HG03565 (cell line): ENCODE measurements around the gene GLT1D1.

Experiments
- ATAC-seq: cut with Tn5 transposase; IDR thresholded peaks from one replicate; pipeline ENCODE4 v1.9.1; 2021; ENCODE audit warnings: mild to moderate bottlenecking, moderate library complexity; ENCODE audit not compliant: unreplicated experiment

The GLT1D1 gene

GRCh38 chr12:128909653-128910052, 56.4 kb downstream of the GLT1D1 start:
- no peak for ATAC-seq

DNA sequence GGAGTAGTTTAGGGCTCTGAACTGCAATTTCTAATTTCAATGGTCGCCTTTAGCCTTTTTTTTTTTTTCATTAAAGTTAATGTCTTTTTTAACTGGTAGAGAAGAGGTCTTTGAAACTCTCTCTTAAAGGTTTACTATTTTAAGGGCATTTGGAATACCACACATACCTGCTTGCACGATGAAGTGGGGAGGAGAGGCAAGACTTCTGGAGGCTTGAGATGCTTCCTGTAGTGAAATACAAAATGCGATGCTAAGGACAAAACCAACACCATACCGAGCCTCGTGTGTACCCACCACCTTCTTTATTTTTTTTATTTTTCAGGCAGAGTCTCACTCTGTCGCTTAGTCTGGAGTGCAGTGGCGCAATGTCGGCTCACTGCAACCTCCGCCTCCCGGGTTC, 57.4 kb downstream of the GLT1D1 start:
- no peak for ATAC-seq

GRCh38 chr12:128911861-128912260, 58.6 kb downstream of the GLT1D1 start:
- no peak for ATAC-seq

DNA sequence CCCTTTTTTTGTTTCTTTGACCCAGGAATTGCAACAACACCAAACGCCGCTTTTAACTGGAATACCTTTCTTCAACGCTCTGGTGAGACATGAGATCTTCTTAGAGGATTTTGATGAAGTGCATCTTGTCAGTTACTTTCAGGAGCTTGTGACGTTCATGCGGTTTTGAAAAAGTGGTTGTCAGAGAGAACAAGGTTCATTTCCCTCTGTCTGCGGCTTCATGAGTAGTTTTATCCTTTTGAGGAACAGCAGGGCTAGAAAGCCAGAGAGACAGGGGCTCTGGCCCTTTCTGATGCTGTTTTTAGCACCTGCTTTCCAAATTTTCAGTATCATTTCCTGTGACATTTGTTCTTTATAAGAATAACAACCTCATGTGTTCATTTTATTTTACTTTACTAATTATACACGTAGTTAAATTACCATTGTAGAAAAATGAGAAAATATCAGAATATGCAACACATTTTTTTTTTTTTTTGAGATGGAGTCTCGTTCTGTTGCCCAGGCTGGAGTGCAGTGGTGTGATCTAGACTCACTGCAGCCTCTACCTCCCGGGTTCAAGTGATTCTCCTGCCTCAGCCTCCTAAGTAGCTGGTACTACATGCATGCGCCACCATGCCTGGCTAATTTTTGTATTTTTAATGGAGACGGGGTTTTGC, 61.8 kb downstream of the GLT1D1 start:
- peak; percentile 91 for ATAC-seq

DNA sequence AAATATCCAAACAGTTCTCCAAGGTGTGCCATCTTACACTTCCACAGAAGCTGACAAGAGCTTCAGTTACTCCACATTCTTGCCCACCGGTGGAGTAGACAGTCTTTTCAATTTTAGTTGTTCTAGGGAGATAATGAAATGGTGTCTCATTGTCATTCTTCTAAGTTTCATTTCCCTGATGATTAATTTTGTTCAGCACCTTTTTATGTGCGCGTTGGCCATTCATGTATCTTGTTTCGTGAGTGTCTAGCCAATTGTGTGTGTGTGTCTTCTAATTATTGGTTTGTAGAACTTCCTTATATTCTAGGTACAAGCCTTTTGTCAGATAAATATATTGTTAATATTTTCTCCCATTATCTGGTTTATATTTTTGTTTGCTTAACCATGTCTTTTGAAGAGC, 63.1 kb downstream of the GLT1D1 start:
- ATAC-seq, result no peak

- no peak for ATAC-seq
These were observed 65.4 kb downstream of the GLT1D1 start for GRCh38 chr12:128918481-128919260.

DNA sequence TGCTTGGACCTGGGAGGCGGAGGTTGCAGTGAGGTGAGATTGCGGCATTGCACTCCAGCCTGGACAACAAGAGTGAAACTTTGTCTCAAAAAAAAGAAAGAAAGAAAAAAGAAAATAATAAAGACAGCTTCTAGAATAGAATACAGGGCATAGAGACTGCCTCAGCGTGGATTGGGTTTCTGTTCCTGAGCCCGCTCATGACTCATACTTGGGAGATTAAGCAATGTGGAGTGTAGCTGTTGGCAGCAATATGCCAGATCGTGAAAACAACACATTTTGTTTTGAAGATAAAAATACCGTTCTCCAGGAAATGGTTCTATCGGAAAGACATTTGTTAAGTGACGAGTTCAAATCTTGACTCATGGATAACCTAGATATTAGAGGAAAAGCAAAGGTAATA, 67.2 kb downstream of the GLT1D1 start:
- no peak for ATAC-seq

DNA sequence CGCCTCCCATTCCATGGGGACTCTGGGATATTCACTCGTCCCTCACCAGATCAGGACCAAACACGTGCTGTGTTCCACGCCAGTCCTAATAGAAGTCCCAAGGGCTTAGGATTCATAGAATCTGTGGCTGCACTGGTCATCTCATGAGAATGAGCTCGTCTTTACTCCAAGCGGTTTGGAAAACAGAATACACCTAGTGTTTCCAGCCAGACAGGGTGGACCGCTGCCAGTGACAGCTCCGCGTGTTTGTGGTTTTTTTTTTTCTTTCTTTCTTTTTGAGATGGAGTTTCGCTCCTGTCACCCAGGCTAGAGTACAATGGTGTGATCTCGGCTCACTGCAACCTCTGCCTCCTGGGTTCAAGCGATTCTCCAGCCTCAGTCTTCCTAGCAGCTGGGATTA, 75.1 kb downstream of the GLT1D1 start:
- no peak for ATAC-seq

DNA sequence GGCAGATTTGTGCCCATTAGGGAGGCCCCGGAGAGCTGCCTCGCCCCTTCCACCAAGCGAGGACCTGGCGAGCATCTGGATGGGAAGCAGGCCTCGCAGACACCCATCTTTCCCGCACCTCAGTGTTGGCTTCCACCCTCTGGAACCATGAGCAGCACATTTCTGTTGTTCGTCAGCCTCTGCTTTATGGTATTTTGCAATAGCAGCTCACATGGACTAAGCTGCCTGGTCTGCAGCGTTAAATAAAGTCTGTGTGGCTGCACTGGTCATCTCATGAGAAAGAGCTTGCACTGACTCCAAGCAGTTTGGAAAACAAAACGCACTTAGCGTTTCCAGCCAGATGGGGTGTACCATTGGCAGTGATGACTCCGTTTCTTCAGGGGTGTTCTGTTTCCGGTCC, 75.8 kb downstream of the GLT1D1 start:
- no peak for ATAC-seq

DNA sequence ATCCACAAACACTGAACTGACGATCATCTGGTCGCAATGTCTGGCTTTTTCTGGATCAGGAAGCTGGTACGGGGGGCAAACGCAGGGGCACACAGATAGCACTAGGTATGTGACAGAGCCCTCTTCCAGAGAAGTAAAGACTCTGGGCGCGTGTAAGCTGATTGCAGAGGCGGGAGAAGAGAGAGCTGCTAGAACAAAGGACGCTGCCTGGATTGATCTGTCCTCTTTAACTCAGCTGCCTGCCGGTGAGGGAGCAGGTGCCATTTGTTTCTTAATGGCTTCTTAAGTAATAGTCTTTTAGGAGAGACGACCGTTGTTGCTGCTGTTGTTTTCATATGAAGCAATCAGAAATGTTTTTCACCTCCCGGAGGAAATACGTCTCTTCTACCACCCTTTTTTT, 77.3 kb downstream of the GLT1D1 start:
- ATAC-seq, result no peak

GRCh38 chr12:128932521-128932920, 79.2 kb downstream of the GLT1D1 start:
- ATAC-seq, result no peak

- no peak for ATAC-seq
These were observed 79.8 kb downstream of the GLT1D1 start for GRCh38 chr12:128933039-128933438.

DNA sequence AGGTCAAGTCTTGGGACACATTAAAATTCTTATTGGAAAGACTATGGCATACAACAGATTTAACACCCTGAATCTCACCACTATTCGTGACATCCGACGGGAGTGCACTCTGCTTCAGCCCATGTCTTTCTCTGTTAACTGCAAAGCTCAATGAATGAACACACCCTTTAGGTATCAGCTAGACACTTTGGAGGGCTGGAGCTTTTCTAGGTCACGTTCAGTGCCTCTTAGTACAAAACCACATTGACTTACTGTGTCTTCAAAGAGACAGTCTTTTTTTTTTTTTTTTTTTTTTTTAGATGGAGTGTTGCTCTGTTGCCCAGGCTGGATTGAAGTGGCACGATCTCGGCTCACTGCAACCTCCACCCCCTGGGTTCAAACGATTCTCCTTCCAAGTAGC, 80.6 kb downstream of the GLT1D1 start:
- ATAC-seq, result no peak

- no peak for ATAC-seq
These were observed 85.6 kb downstream of the GLT1D1 start for GRCh38 chr12:128938886-128939285.

- ATAC-seq, result no peak
These were observed 87.0 kb downstream of the GLT1D1 start for GRCh38 chr12:128940090-128940888.

DNA sequence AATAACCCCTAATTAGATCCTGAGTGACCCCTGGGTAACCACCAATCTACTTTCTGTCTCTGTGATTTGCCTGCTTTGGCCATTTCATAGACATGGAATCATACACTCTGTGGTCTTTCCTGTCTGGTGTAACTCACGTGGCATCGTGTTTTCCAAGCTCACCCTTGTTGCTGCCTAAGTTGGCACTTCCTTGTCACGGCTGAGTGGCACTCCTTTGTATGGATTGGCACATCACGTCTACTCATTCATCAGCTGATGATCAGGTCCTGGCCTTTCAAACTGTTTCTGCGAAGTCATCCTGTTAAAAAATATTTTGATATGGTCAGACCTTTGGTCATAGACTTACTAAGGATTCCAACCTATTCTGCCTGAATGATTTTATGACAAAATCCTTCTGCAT, 87.7 kb downstream of the GLT1D1 start:
- no peak for ATAC-seq

- ATAC-seq, result no peak
These were observed 89.7 kb downstream of the GLT1D1 start for GRCh38 chr12:128942960-128943477.

GRCh38 chr12:128944956-128945355, 91.7 kb downstream of the GLT1D1 start:
- no peak for ATAC-seq

- ATAC-seq, result no peak
These were observed 93.9 kb downstream of the GLT1D1 start for GRCh38 chr12:128947209-128947608.

DNA sequence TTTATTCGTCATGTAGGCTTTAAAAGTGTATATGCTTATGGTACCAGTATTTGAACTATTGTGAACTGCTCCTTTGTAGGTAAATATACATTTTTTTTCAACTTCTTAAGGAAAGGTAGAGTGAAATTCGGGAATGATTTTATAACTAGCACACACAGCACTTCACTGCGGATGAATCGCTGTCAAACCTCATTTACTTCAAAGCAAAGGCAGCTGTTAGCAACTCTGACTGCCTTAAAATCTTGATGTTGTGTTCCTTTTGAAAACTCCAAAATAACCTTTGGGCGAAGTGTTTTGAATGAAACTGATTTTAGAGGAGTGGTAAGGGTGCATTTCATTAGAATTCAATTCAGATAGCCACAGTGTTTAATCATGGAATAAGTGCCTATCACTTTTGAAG, 95.8 kb downstream of the GLT1D1 start:
- no peak for ATAC-seq

DNA sequence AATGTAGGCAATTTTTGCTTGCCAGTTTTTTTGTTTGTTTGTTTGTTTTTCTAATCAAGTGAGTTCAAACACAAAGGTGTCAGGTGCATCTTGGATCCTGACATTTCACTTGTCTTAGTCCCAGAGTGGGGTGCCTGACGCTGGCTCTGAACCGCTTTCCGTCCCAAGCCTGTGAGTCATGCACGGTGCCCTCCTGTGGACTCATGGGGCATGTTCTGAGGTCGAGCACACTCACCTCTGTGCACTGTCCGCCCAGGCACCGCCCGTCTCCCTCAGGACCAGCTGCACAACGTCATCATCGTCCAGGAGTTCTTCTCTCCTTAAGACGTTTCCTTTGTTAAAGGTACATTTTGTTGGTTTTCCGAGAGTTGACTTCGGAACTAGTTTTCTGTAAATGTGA, 98.2 kb downstream of the GLT1D1 start:
- ATAC-seq, result no peak

- ATAC-seq, result no peak
These were observed 103.5 kb downstream of the GLT1D1 start for GRCh38 chr12:128956755-128957154.
